Activated T-helper 2 cell treated with anti-CD3 and anti-CD28 coated beads, Interferon-gamma antibody, Interleukin-2, Interleukin-4, amounts not matched to agents 10 μg/mL and 5 μg/mL and 100 μg/mL, durations not matched to agents 14 hours and 24 hours and 36 hours (primary cell): Measurements from ENCODE around the gene ZNF446. TPM values are rescaled to one million over a fixed set of nuclear protein-coding genes. Genes with fewer than 3 reads are reported as not detected.

Source experiments
- DNase-seq: peaks from one replicate; pipeline ENCODE4 v3.0.0; 2021; ENCODE audit warnings: low spot score
- H3K27ac Mint-ChIP-seq: one replicate; pipeline ENCODE4 v1.8.0; 2021; ENCODE audit warnings: mixed read lengths
- H3K27me3 Mint-ChIP-seq: one replicate; pipeline ENCODE4 v1.8.0; 2021; ENCODE audit warnings: low read depth, mixed read lengths
- H3K36me3 Mint-ChIP-seq: one replicate; pipeline ENCODE4 v1.8.0; 2021; ENCODE audit warnings: low read depth, mixed read lengths
- H3K4me1 Mint-ChIP-seq: one replicate; pipeline ENCODE4 v1.8.0; 2021; ENCODE audit warnings: low read depth, mixed read lengths
- H3K4me3 Mint-ChIP-seq: one replicate; pipeline ENCODE4 v1.8.0; 2021; ENCODE audit warnings: low read depth, mild to moderate bottlenecking, moderate library complexity, mixed read lengths
- H3K9me3 Mint-ChIP-seq: one replicate; pipeline ENCODE4 v1.8.0; 2021; ENCODE audit warnings: mixed read lengths
- intact Hi-C: fragments of 100-400 bp; cut with micrococcal nuclease; formaldehyde crosslinking; loops from one replicate; pipeline ENCODE4 v1.15.1; 2023
- total RNA-seq: library from RNA; stranded (reverse); gene quantifications from 2 replicates; pipeline ENCODE4 v1.2.3, GENCODE V29; 2022

Gene ZNF446
- total RNA-seq, 1 donor from 2014 or later: 6.9 TPM

GRCh38 chr19:58513694-58514563, 37.8 kb downstream of the ZNF446 start:
- peak; percentile 95 for DNase-seq
- intact Hi-C loops: loop anchor here (1.0 kb wide), 3 partner anchors 15 to 113 kb away; partner anchors contain the start of gene UBE2M
- Mint-ChIP-seq H3K9me3 (no peaks in the 10 kb centered on the region), H3K27me3 (no peaks in the 10 kb centered on the region), H3K4me3 (peak overlapping the region; percentile 88), H3K27ac (peak overlapping the region; percentile 91), H3K4me1 (peaks cover 26% of the 10 kb centered on the region), H3K36me3 (peaks cover 41% of the 10 kb centered on the region)

- H3K27ac Mint-ChIP-seq: peak overlapping the region; percentile 91
- DNase-seq: no peak
- intact Hi-C loops: loop anchor here (1.0 kb wide), 3 partner anchors 15 to 113 kb away; partner anchors contain the start of gene UBE2M
Measured at GRCh38 chr19:58514564-58515022, 38.4 kb downstream of the ZNF446 start.

GRCh38 chr19:58515259-58515658, 39.1 kb downstream of the ZNF446 start:
- H3K4me1 Mint-ChIP-seq: peaks cover 33% of the 10 kb centered on the region
- peak overlapping the region; percentile 62 for H3K4me3 Mint-ChIP-seq
- no peak for DNase-seq
- peaks cover 45% of the 10 kb centered on the region for H3K36me3 Mint-ChIP-seq
- H3K9me3 Mint-ChIP-seq: no peaks in the 10 kb centered on the region
- H3K27me3 Mint-ChIP-seq: no peaks in the 10 kb centered on the region
- intact Hi-C loops: no loop called here
- H3K27ac Mint-ChIP-seq: peak overlapping the region; percentile 30

More at GRCh38 chr19:58514564-58515022, 38.4 kb downstream of the ZNF446 start:
- Mint-ChIP-seq H3K27me3 (no peaks in the 10 kb centered on the region), H3K4me3 (peak overlapping the region; percentile 88), H3K36me3 (peaks cover 45% of the 10 kb centered on the region), H3K9me3 (no peaks in the 10 kb centered on the region), H3K4me1 (peaks cover 28% of the 10 kb centered on the region)

GRCh38 chr19:58516246-58516836, 40.2 kb downstream of the ZNF446 start:
- H3K27ac Mint-ChIP-seq: no peak overlapping the region
- H3K36me3 Mint-ChIP-seq: peaks cover 45% of the 10 kb centered on the region
- peaks cover 36% of the 10 kb centered on the region for H3K4me1 Mint-ChIP-seq
- no peaks in the 10 kb centered on the region for H3K27me3 Mint-ChIP-seq
- no peaks in the 10 kb centered on the region for H3K9me3 Mint-ChIP-seq
- no peak for DNase-seq
- intact Hi-C loops: no loop called here
- H3K4me3 Mint-ChIP-seq: peak overlapping the region; percentile 62

- DNase-seq: no peak
- H3K27ac Mint-ChIP-seq: no peak overlapping the region
Measured at GRCh38 chr19:58516964-58517833, 41.0 kb downstream of the ZNF446 start.

GRCh38 chr19:58518256-58519086, 42.3 kb downstream of the ZNF446 start:
- peak overlapping the region; percentile 99 for H3K4me3 Mint-ChIP-seq
- intact Hi-C loops: loop anchor here (1.0 to 2.0 kb wide), 9 partner anchors 19 to 336 kb away; partner anchors contain the start of genes CHMP2A, RPS5 and TRIM28
- H3K36me3 Mint-ChIP-seq: peaks cover 42% of the 10 kb centered on the region
- peak overlapping the region; percentile 98 for H3K27ac Mint-ChIP-seq
- H3K27me3 Mint-ChIP-seq: no peaks in the 10 kb centered on the region
- peaks cover 32% of the 10 kb centered on the region for H3K4me1 Mint-ChIP-seq
- DNase-seq: no peak
- no peaks in the 10 kb centered on the region for H3K9me3 Mint-ChIP-seq

More at GRCh38 chr19:58516964-58517833, 41.0 kb downstream of the ZNF446 start:
- H3K4me3 Mint-ChIP-seq: peak overlapping the region; percentile 42
- H3K27me3 Mint-ChIP-seq: no peaks in the 10 kb centered on the region
- no peaks in the 10 kb centered on the region for H3K9me3 Mint-ChIP-seq
- peaks cover 36% of the 10 kb centered on the region for H3K4me1 Mint-ChIP-seq
- intact Hi-C loops: no loop called here
- H3K36me3 Mint-ChIP-seq: peaks cover 42% of the 10 kb centered on the region

- Mint-ChIP-seq H3K9me3 (no peaks in the 10 kb centered on the region), H3K27ac (peak overlapping the region; percentile 98), H3K4me3 (peak overlapping the region; percentile 99), H3K27me3 (no peaks in the 10 kb centered on the region), H3K4me1 (peaks cover 29% of the 10 kb centered on the region), H3K36me3 (peaks cover 41% of the 10 kb centered on the region)
- peak; percentile 50 for DNase-seq
- intact Hi-C loops: loop anchor here (1.0 to 2.0 kb wide), 9 partner anchors 20 to 337 kb away; partner anchors contain the start of genes CHMP2A, RPS5 and TRIM28
Measured at GRCh38 chr19:58519087-58519354, 42.9 kb downstream of the ZNF446 start.

- no peaks in the 10 kb centered on the region for H3K9me3 Mint-ChIP-seq
- intact Hi-C loops: loop anchor here (1.0 to 2.0 kb wide), 9 partner anchors 20 to 337 kb away; partner anchors contain the start of genes CHMP2A, RPS5 and TRIM28
- H3K4me1 Mint-ChIP-seq: peaks cover 29% of the 10 kb centered on the region
- DNase-seq: peak; percentile 90
- H3K4me3 Mint-ChIP-seq: peak within 1 kb of the TSS; percentile 99
- peaks cover 35% of the 10 kb centered on the region for H3K36me3 Mint-ChIP-seq
- H3K27me3 Mint-ChIP-seq: no peaks in the 10 kb centered on the region
- peak within 1 kb of the TSS; percentile 98 for H3K27ac Mint-ChIP-seq
Measured at GRCh38 chr19:58519355-58520256, 43.5 kb downstream of the ZNF446 start, which contains the start of gene ZBTB45. ZBTB45 (minus strand) TSS chr19:58519810; CDS start chr19:58517673, 2,137 bp downstream.

GRCh38 chr19:58520257-58520599, 44.1 kb downstream of the ZNF446 start:
- Mint-ChIP-seq H3K36me3 (peaks cover 30% of the 10 kb centered on the region), H3K27ac (peak overlapping the region; percentile 98), H3K9me3 (no peaks in the 10 kb centered on the region), H3K4me1 (peaks cover 26% of the 10 kb centered on the region), H3K27me3 (no peaks in the 10 kb centered on the region), H3K4me3 (peak overlapping the region; percentile 99)
- no peak for DNase-seq
- intact Hi-C loops: no loop called here

GRCh38 chr19:58521651-58522050, 45.5 kb downstream of the ZNF446 start:
- H3K4me1 Mint-ChIP-seq: peaks cover 18% of the 10 kb centered on the region
- intact Hi-C loops: no loop called here
- no peaks in the 10 kb centered on the region for H3K27me3 Mint-ChIP-seq
- no peaks in the 10 kb centered on the region for H3K9me3 Mint-ChIP-seq
- peak overlapping the region; percentile 59 for H3K4me3 Mint-ChIP-seq
- no peak overlapping the region for H3K27ac Mint-ChIP-seq
- H3K36me3 Mint-ChIP-seq: peaks cover 16% of the 10 kb centered on the region
- DNase-seq: no peak

GRCh38 chr19:58522709-58523108, 46.6 kb downstream of the ZNF446 start:
- H3K36me3 Mint-ChIP-seq: peaks cover 12% of the 10 kb centered on the region
- intact Hi-C loops: no loop called here
- DNase-seq: no peak
- H3K27ac Mint-ChIP-seq: no peak overlapping the region
- peaks cover 17% of the 10 kb centered on the region for H3K4me1 Mint-ChIP-seq
- no peaks in the 10 kb centered on the region for H3K9me3 Mint-ChIP-seq
- H3K27me3 Mint-ChIP-seq: no peaks in the 10 kb centered on the region
- no peak overlapping the region for H3K4me3 Mint-ChIP-seq
